T-helper 1 cell treated with Interleukin-12 subunit alpha and Interleukin-12 subunit beta and Interleukin-4 antibody, amounts not matched to agents 30 μg/mL and 1 μg/mL, for 36 hours (primary cell): Measurements from ENCODE around the gene EIF5A.
A peak's percentile ranks its signal among the peaks of the same experiment; 100 is the strongest.

Experiments
- H3K27ac Mint-ChIP-seq: one replicate; pipeline ENCODE4 v1.8.0; 2021; ENCODE audit warnings: mild to moderate bottlenecking, mixed read lengths
- H3K27me3 Mint-ChIP-seq: one replicate; pipeline ENCODE4 v1.8.0; 2021; ENCODE audit warnings: low read depth, mixed read lengths
- H3K36me3 Mint-ChIP-seq: one replicate; pipeline ENCODE4 v1.8.0; 2021; ENCODE audit warnings: low read depth, mixed read lengths
- H3K4me1 Mint-ChIP-seq: one replicate; pipeline ENCODE4 v1.8.0; 2021; ENCODE audit warnings: low read depth, mixed read lengths
- H3K4me3 Mint-ChIP-seq: one replicate; pipeline ENCODE4 v1.8.0; 2021; ENCODE audit warnings: mild to moderate bottlenecking, moderate library complexity, mixed read lengths
- H3K9me3 Mint-ChIP-seq: one replicate; pipeline ENCODE4 v1.8.0; 2021; ENCODE audit warnings: mixed read lengths

The EIF5A gene

DNA sequence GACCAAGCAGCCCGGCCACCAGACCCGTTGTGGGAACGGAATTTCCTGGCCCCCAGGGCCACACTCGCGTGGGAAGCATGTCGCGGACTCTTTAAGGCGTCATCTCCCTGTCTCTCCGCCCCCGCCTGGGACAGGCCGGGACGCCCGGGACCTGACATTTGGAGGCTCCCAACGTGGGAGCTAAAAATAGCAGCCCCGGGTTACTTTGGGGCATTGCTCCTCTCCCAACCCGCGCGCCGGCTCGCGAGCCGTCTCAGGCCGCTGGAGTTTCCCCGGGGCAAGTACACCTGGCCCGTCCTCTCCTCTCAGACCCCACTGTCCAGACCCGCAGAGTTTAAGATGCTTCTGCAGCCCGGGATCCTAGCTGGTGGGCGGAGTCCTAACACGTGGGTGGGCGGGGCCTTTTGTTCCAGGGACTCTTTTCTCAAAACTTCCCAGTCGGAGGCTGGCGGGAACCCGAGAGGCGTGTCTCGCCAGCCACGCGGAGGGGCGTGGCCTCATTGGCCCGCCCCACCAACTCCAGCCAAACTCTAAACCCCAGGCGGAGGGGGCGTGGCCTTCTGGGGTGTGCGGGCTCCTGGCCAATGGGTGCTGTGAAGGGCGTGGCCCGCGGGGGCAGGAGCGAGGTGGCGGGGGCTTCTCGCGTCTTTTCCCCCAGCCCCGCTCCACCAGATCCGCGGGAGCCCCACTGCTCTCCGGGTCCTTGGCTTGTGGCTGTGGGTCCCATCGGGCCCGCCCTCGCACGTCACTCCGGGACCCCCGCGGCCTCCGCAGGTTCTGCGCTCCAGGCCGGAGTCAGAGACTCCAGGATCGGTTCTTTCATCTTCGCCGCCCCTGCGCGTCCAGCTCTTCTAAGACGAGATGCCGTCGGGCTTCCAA, 26.1 kb upstream of the EIF5A start, which contains the start of gene SLC2A4:
TSS of gene SLC2A4 (plus strand) at position 645 of the 879 bp plus-strand sequence. CDS start at position 862, 217 bp downstream.
- H3K4me1 Mint-ChIP-seq: peaks cover 13% of the 10 kb centered on the region
- H3K36me3 Mint-ChIP-seq: no peaks in the 10 kb centered on the region
- no peaks in the 10 kb centered on the region for H3K9me3 Mint-ChIP-seq
- H3K4me3 Mint-ChIP-seq: peak within 1 kb of the TSS; percentile 63
- H3K27me3 Mint-ChIP-seq: peaks cover 52% of the 10 kb centered on the region
- H3K27ac Mint-ChIP-seq: peak within 1 kb of the TSS; percentile 26

DNA sequence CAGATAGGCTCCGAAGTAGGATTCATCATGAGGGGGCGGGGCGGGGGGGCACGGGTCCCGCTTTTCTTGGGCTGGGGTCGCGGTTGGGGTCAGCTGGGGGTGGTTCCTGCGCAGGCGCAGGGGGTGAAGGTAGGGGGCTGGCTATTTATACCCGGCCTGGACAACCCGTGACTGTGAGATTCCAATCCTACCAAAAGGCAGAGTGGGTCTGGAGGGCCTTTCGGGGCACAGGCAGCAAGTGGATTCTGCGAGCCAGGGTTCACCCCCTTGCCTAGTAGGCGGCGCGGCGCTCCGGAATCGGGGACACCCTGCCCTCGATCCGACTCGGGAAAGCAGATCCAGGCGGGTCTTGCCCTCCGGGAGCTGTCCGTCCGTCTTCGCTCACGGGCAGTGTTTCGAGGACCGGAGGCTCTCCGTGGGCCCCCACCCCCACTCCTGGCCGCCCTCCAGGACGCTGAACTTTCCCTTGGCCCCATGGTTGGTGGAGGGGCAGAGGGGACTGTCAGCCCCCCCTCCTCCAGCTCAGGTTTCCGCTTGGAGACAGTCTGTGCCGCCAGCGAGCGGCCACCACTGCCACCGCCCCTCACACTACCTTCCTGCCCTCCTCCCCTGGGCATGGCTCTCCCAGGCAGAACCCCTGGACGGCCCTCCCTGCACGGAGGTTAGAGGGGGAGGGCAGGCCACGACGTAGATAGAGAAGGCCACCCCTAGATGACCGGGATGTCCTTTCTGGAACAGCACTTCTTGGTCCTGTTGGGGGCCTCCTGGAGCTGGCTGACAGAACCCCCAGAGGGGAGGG, 25.3 kb upstream of the EIF5A start:
- Mint-ChIP-seq H3K9me3 (no peaks in the 10 kb centered on the region), H3K4me1 (peaks cover 13% of the 10 kb centered on the region), H3K27ac (no peak overlapping the region), H3K27me3 (peaks cover 53% of the 10 kb centered on the region), H3K4me3 (peak overlapping the region; percentile 63), H3K36me3 (no peaks in the 10 kb centered on the region)

DNA sequence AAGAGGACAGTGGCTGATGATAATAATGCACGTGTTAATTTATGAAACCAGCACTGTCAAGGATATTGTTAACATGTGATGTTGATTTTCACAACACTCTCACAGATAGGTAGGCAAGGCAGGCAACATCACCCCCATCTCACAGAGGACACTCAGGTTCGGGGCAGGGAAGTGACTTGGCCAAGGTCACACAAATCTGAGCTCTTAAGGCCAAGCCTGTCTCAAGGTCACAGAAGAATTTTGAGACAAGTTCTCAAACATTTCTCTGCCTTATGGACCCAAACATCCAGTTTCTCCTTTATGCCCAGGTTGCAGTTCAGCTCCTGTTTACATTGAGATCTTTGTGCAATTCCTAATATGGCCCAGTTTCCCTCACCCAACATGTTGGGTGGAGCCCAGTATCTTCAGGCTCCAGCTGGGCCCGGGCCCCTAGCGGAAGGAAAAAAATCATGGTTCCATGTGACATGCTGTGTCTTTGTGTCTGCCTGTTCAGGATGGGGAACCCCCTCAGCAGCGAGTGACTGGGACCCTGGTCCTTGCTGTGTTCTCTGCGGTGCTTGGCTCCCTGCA, 24.6 kb upstream of the EIF5A start:
- peaks cover 57% of the 10 kb centered on the region for H3K27me3 Mint-ChIP-seq
- peaks cover 13% of the 10 kb centered on the region for H3K4me1 Mint-ChIP-seq
- no peak overlapping the region for H3K27ac Mint-ChIP-seq
- no peaks in the 10 kb centered on the region for H3K36me3 Mint-ChIP-seq
- no peak overlapping the region for H3K4me3 Mint-ChIP-seq
- H3K9me3 Mint-ChIP-seq: no peaks in the 10 kb centered on the region

DNA sequence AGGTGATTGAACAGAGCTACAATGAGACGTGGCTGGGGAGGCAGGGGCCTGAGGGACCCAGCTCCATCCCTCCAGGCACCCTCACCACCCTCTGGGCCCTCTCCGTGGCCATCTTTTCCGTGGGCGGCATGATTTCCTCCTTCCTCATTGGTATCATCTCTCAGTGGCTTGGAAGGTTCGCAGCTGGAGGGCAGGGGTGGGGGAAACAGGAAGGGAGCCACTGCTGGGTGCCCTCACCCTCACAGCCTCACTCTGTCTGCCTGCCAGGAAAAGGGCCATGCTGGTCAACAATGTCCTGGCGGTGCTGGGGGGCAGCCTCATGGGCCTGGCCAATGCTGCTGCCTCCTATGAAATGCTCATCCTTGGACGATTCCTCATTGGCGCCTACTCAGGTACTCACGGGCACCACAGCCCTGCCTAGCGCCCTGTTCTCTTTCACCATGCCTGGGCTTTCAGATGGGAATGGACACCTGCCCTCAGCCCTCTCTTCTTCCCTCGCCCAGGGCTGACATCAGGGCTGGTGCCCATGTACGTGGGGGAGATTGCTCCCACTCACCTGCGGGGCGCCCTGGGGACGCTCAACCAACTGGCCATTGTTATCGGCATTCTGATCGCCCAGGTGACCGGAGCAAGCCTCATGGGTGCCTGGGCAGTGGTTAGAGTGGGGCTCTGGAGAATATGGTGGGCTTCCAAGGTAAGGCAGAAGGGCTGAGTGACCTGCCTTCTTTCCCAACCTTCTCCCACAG, 23.8 kb upstream of the EIF5A start:
- no peak overlapping the region for H3K4me3 Mint-ChIP-seq
- no peak overlapping the region for H3K27ac Mint-ChIP-seq
- peaks cover 13% of the 10 kb centered on the region for H3K4me1 Mint-ChIP-seq
- peaks cover 64% of the 10 kb centered on the region for H3K27me3 Mint-ChIP-seq
- H3K9me3 Mint-ChIP-seq: no peaks in the 10 kb centered on the region
- H3K36me3 Mint-ChIP-seq: no peaks in the 10 kb centered on the region

DNA sequence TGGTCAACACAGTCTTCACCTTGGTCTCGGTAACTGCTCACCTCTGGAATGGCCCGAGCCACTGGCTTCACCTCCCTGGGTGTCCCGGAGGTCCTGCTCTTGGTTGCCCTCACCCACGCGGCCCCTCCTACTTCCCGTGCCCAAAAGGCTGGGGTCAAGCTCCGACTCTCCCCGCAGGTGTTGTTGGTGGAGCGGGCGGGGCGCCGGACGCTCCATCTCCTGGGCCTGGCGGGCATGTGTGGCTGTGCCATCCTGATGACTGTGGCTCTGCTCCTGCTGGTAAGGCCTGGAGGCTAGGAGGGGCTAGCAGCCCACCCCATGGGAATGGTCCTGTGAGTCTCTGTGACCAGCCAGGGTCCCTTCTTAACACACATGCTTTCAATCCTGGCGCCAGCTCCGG, 22.5 kb upstream of the EIF5A start:
- Mint-ChIP-seq H3K4me1 (peaks cover 12% of the 10 kb centered on the region), H3K4me3 (no peak overlapping the region), H3K9me3 (no peaks in the 10 kb centered on the region), H3K27me3 (peaks cover 64% of the 10 kb centered on the region), H3K36me3 (no peaks in the 10 kb centered on the region), H3K27ac (no peak overlapping the region)

DNA sequence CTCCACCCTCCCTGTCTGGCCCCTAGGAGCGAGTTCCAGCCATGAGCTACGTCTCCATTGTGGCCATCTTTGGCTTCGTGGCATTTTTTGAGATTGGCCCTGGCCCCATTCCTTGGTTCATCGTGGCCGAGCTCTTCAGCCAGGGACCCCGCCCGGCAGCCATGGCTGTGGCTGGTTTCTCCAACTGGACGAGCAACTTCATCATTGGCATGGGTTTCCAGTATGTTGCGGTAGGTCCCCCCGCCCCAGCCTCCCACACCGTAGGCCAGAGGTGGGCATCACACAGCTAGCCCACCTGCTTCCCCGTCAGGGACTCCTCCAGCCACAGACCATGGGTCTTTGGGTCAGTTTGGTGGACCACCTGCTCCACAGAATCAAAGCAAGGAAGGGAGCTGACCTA, 21.7 kb upstream of the EIF5A start:
- H3K4me1 Mint-ChIP-seq: peaks cover 6% of the 10 kb centered on the region
- no peak overlapping the region for H3K4me3 Mint-ChIP-seq
- peaks cover 57% of the 10 kb centered on the region for H3K27me3 Mint-ChIP-seq
- H3K9me3 Mint-ChIP-seq: no peaks in the 10 kb centered on the region
- H3K27ac Mint-ChIP-seq: no peak overlapping the region
- H3K36me3 Mint-ChIP-seq: no peaks in the 10 kb centered on the region

DNA sequence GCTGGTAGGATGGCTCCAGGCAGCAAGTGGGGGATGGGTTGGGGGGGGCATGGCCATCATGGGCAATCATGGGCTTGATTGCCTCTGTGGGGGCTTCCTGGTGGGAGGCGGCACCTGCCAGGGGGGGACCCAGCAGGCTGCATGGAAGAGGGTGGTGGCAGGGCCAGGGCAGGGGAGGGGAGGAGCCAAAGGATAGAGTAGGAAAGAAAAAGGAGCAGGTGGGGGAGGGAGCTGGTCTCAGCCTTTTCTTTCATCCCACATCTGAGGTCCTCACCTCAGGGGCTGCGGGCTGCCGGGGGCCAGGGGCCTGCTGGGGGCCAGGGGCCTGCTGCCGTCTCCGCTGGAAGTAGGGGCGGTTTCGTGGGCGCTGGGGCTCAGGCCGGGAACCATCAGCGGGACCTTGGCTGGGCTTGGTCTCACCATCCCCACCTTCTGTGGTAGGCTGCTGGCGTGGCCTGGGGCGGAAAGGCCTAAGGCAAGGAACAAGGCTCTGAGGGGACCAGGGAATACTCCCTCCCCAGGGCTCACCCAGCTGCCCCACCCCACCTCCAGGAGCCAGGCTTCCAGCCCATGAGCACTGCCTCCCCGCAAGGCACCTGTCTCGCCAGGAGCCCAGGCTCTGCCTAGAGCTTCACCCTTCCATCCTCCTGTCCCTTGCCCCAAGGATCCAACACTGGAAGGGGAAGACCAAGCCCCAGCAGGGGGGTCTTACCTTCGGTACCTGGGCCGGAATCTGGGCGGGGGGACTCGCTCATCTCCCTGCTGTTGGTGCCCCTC, 18.0 kb upstream of the EIF5A start:
- Mint-ChIP-seq H3K4me3 (no peak overlapping the region), H3K27ac (no peak overlapping the region), H3K9me3 (no peaks in the 10 kb centered on the region), H3K27me3 (peaks cover 49% of the 10 kb centered on the region), H3K36me3 (no peaks in the 10 kb centered on the region), H3K4me1 (no peaks in the 10 kb centered on the region)

DNA sequence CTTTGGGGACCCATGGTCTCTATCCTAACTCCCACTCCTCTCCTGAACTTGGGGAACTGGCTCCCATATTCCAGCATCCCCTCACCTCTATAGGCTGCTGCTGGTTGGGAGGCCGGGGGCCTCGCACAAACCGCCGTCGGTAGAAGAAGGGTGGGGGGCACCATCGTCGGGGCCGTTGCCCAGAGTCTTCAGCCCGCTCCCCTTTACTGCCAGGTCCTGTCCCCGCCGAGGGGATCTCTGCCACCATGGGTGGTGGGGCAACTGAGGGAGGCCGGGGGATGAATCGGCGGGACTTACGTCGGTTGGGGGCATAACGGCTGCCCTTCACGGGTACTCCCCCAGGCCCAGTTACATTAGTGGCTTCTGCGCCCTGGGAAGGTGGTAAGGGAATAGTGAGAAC, 17.3 kb upstream of the EIF5A start:
- no peaks in the 10 kb centered on the region for H3K36me3 Mint-ChIP-seq
- peaks cover 4% of the 10 kb centered on the region for H3K4me1 Mint-ChIP-seq
- no peak overlapping the region for H3K27ac Mint-ChIP-seq
- peaks cover 54% of the 10 kb centered on the region for H3K27me3 Mint-ChIP-seq
- H3K4me3 Mint-ChIP-seq: no peak overlapping the region
- H3K9me3 Mint-ChIP-seq: no peaks in the 10 kb centered on the region

DNA sequence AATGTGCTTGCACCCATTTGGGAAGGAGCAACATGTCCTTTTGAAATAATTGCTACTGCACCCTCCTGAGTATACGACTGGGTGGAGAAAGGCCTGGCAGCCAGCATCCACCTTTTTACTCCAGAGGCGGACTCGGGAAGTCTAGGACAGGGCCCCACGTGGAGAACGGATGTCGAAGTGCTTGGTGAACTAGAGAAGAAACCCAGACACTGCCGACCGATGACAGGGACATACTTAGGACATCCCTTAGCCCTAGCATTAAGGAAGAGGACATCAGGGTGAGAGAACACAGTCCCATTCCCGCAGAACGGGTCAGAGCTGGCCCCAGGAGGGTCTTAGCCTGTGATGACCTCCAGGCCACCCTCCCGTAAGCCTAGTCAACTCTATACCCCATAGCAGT, 16.7 kb upstream of the EIF5A start:
- H3K9me3 Mint-ChIP-seq: no peaks in the 10 kb centered on the region
- H3K4me3 Mint-ChIP-seq: no peak overlapping the region
- no peak overlapping the region for H3K27ac Mint-ChIP-seq
- peaks cover 6% of the 10 kb centered on the region for H3K4me1 Mint-ChIP-seq
- H3K27me3 Mint-ChIP-seq: peaks cover 55% of the 10 kb centered on the region
- no peaks in the 10 kb centered on the region for H3K36me3 Mint-ChIP-seq

DNA sequence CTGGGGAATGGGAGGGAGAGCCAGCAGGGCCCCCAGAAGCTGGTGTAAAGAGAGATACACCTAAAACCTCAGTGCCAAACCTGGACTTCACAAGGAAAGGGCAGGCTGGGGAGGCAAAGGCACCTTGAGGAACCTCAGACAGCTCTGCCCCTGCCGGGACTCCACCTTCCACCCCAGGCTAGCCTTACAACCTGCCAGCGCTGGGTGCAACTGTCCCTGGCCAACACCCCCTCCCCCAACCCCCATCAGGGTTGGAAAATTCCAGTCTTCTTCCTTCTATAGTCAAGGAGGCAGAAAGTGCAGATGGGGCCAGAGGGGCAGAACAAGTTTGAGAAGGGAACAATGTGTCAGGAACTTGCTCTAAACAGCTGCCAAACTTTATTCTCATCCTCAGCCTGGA, 15.2 kb upstream of the EIF5A start:
- Mint-ChIP-seq H3K9me3 (no peaks in the 10 kb centered on the region), H3K4me1 (peaks cover 12% of the 10 kb centered on the region), H3K4me3 (no peak overlapping the region), H3K36me3 (no peaks in the 10 kb centered on the region), H3K27ac (no peak overlapping the region), H3K27me3 (peaks cover 55% of the 10 kb centered on the region)

DNA sequence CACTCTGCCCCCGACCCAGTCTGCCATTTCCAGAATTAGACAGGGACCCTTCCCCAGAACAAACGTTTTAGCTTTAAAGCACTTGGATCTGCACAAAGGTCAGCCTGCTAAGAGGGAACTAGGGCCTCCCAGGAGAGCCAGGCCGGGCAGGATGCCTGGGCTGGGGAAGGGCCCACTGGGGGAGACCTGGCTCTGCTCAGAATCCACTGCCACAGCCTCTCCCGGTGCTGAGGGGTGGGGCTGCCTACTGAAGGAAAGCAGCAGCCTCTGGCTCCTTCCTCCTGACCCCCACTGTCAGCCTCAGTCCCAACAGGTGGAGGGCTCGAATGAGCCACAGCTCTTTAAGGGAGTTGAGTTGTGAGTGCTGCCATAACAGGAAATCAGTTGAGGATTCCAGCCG, 14.7 kb upstream of the EIF5A start:
- Mint-ChIP-seq H3K27ac (no peak overlapping the region), H3K27me3 (peaks cover 49% of the 10 kb centered on the region), H3K4me3 (no peak overlapping the region), H3K4me1 (peaks cover 12% of the 10 kb centered on the region), H3K9me3 (no peaks in the 10 kb centered on the region), H3K36me3 (no peaks in the 10 kb centered on the region)

DNA sequence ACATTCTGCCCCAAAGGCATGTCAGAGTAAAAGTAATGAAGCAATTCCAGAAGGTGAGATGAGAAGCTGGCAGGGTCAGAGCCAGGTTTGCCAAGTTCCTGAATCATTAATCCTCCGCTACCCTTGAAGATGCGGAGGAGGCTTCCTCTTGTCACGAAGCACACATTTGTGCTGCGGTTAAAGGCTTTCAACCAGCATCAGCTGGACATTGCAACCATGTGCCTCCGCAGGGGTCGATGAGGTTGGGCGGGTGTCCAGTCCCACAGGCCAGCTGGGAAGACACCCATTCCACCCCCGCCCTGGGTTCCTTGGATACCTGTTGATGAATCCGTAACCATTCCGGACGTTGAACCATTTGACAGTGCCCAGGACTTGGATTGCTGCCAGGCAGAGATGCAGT, 14.3 kb upstream of the EIF5A start:
- Mint-ChIP-seq H3K9me3 (no peaks in the 10 kb centered on the region), H3K36me3 (no peaks in the 10 kb centered on the region), H3K27ac (no peak overlapping the region), H3K27me3 (peaks cover 45% of the 10 kb centered on the region), H3K4me1 (peaks cover 12% of the 10 kb centered on the region), H3K4me3 (no peak overlapping the region)

DNA sequence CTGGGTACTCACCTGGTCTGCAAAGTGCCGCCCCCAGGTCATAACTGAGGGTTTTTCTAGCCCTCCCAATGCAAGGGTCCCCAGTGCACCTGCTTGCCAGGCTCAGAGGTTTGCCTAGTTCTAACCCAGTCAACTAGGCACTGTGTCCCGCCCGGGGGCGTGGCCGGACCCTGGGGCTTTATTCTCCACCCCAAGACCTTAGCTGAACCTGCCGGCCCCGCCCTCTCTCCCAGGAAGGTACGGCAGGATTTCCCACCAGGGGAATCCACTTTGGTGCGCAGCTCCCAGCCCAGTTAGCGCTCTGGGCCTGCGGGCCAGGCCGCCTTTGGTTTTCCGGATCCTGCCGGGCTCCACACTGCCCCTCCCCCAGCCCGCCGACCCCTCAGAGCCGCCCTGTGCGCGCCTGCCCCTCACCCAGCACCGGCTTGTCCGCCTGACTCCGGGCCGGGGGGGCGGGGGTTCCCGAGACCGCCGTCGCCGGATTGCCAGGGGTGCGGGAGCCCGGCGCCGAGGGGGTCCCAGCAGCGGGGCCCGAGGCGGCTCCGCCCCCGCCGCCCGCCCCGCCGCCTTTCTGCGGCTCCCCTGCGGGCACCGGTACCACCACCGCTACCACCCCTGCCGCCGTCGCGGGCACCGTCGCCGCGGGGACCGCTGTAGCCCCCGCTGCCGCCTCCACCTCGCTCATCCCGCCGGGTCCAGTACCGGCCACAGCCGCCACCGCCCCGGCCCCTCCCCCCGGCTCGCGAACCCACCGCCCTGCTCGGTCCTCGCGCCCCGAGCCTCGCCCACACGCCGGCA, 13.4 kb upstream of the EIF5A start:
- Mint-ChIP-seq H3K27me3 (peaks cover 41% of the 10 kb centered on the region), H3K27ac (no peak overlapping the region), H3K9me3 (no peaks in the 10 kb centered on the region), H3K36me3 (no peaks in the 10 kb centered on the region), H3K4me1 (peaks cover 12% of the 10 kb centered on the region), H3K4me3 (peak overlapping the region; percentile 35)
